Natural killer cell (primary cell): ENCODE results near the gene ACR. TPM values are rescaled to one million over a fixed set of nuclear protein-coding genes. Genes with fewer than 3 reads are reported as not detected.

Source experiments
- ATAC-seq, 3 donors: fragments of 150-1000 bp in 2 of 3; fragments of 200-7000 bp in 1 of 3; cut with Tn5 transposase; 1 replicate in 1 of 3; 2 replicates in 2 of 3; pipeline ENCODE4 v1.10.0; 2021; ENCODE audit warnings: mild to moderate bottlenecking in 2 of 3, moderate library complexity in 2 of 3
- DNase-seq, 2 donors: peaks; one replicate each; pipeline versions ENCODE4 v3.0.0 to v3.0.0-alpha.2; 2013 to 2021; ENCODE audit warnings: mixed read lengths in 1 of 2
- H3K27ac ChIP-seq: one replicate; pipeline ENCODE4 v1.5.1; 2013; ENCODE audit warnings: mild to moderate bottlenecking, low read length
- H3K27me3 ChIP-seq: one replicate; pipeline ENCODE4 v1.6.1; 2013; ENCODE audit warnings: low read length; ENCODE audit not compliant: control insufficient read depth, insufficient read depth
- H3K36me3 ChIP-seq: one replicate; pipeline ENCODE4 v1.6.1; 2013; ENCODE audit warnings: low read length; ENCODE audit not compliant: control insufficient read depth, insufficient read depth
- H3K4me1 ChIP-seq: one replicate; pipeline ENCODE4 v1.6.1; 2013; ENCODE audit warnings: low read length; ENCODE audit not compliant: control insufficient read depth, insufficient read depth
- H3K4me3 ChIP-seq: one replicate; pipeline ENCODE4 v1.5.1; 2013; ENCODE audit warnings: low read length
- H3K9me3 ChIP-seq: one replicate; pipeline ENCODE4 v1.6.1; 2013; ENCODE audit warnings: low read length; ENCODE audit not compliant: control insufficient read depth, insufficient read depth
- H3K27ac Mint-ChIP-seq, 2 donors: one replicate each; pipeline ENCODE4 v1.8.0; 2022; ENCODE audit warnings: mild to moderate bottlenecking in 2 of 2, mixed read lengths in 2 of 2, moderate library complexity in 1 of 2
- H3K27me3 Mint-ChIP-seq, 2 donors: one replicate each; pipeline ENCODE4 v1.8.0; 2022; ENCODE audit warnings: low read depth in 2 of 2, mixed read lengths in 2 of 2
- H3K36me3 Mint-ChIP-seq: one replicate; pipeline ENCODE4 v1.8.0; 2022; ENCODE audit warnings: mixed read lengths
- H3K4me1 Mint-ChIP-seq, 2 donors: one replicate each; pipeline ENCODE4 v1.8.0; 2022; ENCODE audit warnings: mixed read lengths in 2 of 2
- H3K4me3 Mint-ChIP-seq: one replicate; pipeline ENCODE4 v1.8.0; 2022; ENCODE audit warnings: mild to moderate bottlenecking, moderate library complexity, mixed read lengths
- H3K9me3 Mint-ChIP-seq, 2 donors: one replicate each; pipeline ENCODE4 v1.8.0; 2022; ENCODE audit warnings: mixed read lengths in 2 of 2
- CTCF ChIP-seq: fragments of 200-600 bp; IDR thresholded peaks from one replicate; pipeline ENCODE4 v1.8.0; 2022; ENCODE audit warnings: antibody characterized with exemption
- WGBS: methylation state at CpG from one replicate; pipeline ENCODE4 v1.1.7; 2013; ENCODE audit warnings: missing lambda C conversion rate; ENCODE audit not compliant: insufficient coverage; 5-methylcytosine and 5-hydroxymethylcytosine counted together
- intact Hi-C: fragments of 100-400 bp; cut with micrococcal nuclease; formaldehyde crosslinking; loops from one replicate; pipeline ENCODE4 v1.14.2; 2022
- total RNA-seq, 4 donors: library from RNA; stranded (reverse); fragments of 120-200 nt in 1 of 4; gene quantifications; one replicate each; pipeline versions ENCODE4 v1.2.3 to v1.2.4, GENCODE V29; 2013 to 2022

ACR gene
- total RNA-seq, 3 donors from 2014 or later (not counting 1 experiment from before 2014, with no cell fraction given), result not detected

GRCh38 chr22:50712341-50713007, 25.5 kb upstream of the ACR start:
- H3K36me3 ChIP-seq, result no peaks in the 10 kb centered on the region
- no peak for TF ChIP-seq CTCF
- H3K27ac ChIP-seq, result no peak overlapping the region
- no peaks in the 10 kb centered on the region for H3K4me1 ChIP-seq
- Mint-ChIP-seq H3K27ac (no peak overlapping the region), H3K27me3 (no peaks in the 10 kb centered on the region), H3K4me3 (no peak overlapping the region), H3K36me3 (no peaks in the 10 kb centered on the region), H3K4me1 (no peaks in the 10 kb centered on the region), H3K9me3 (no peaks in the 10 kb centered on the region)
- ATAC-seq (no peak), DNase-seq (no peak)
- intact Hi-C loops, result no loop called here
- H3K27me3 ChIP-seq, result no peaks in the 10 kb centered on the region
- WGBS, result 78% methylated on average over 9 of the region's 9 CpGs
- no peak overlapping the region for H3K4me3 ChIP-seq
- no peaks in the 10 kb centered on the region for H3K9me3 ChIP-seq

- H3K36me3 Mint-ChIP-seq, result no peaks in the 10 kb centered on the region
- H3K9me3 Mint-ChIP-seq, result no peaks in the 10 kb centered on the region
- Histone ChIP-seq H3K4me3 (no peak overlapping the region), H3K4me1 (no peaks in the 10 kb centered on the region), H3K27ac (no peak overlapping the region), H3K36me3 (no peaks in the 10 kb centered on the region), H3K27me3 (no peaks in the 10 kb centered on the region), H3K9me3 (no peaks in the 10 kb centered on the region)
- ATAC-seq (no peak), DNase-seq (no peak)
- WGBS, result 86% methylated on average over 9 of the region's 13 CpGs
- H3K27ac Mint-ChIP-seq, result no peak overlapping the region
- TF ChIP-seq CTCF, result no peak
- H3K27me3 Mint-ChIP-seq, result no peaks in the 10 kb centered on the region
- intact Hi-C loops, result no loop called here
- H3K4me3 Mint-ChIP-seq, result no peak overlapping the region
- no peaks in the 10 kb centered on the region for H3K4me1 Mint-ChIP-seq
Measured at GRCh38 chr22:50713008-50713385, 25.0 kb upstream of the ACR start.

- no peaks in the 10 kb centered on the region for H3K9me3 Mint-ChIP-seq
- H3K27me3 ChIP-seq, result no peaks in the 10 kb centered on the region
- H3K4me1 Mint-ChIP-seq, result no peaks in the 10 kb centered on the region
- no peaks in the 10 kb centered on the region for H3K9me3 ChIP-seq
- H3K4me3 Mint-ChIP-seq, result no peak overlapping the region
- no peak for DNase-seq
- no peak overlapping the region for H3K27ac ChIP-seq
- no peak overlapping the region for H3K4me3 ChIP-seq
- intact Hi-C loops, result no loop called here
- no peak overlapping the region for H3K27ac Mint-ChIP-seq
- 90% methylated on average over 5 of the region's 5 CpGs for WGBS
- no peaks in the 10 kb centered on the region for H3K36me3 Mint-ChIP-seq
- H3K27me3 Mint-ChIP-seq, result no peaks in the 10 kb centered on the region
- no peaks in the 10 kb centered on the region for H3K36me3 ChIP-seq
- ATAC-seq, result no peak
- H3K4me1 ChIP-seq, result no peaks in the 10 kb centered on the region
- no peak for TF ChIP-seq CTCF
Measured at GRCh38 chr22:50713571-50714056, 24.4 kb upstream of the ACR start.

GRCh38 chr22:50714150-50714549, 23.9 kb upstream of the ACR start:
- H3K4me1 Mint-ChIP-seq, result no peaks in the 10 kb centered on the region
- 93% methylated on average over 7 of the region's 7 CpGs for WGBS
- no peak for DNase-seq
- intact Hi-C loops, result no loop called here
- no peak for ATAC-seq
- Histone ChIP-seq H3K4me3 (no peak overlapping the region), H3K27me3 (no peaks in the 10 kb centered on the region), H3K36me3 (no peaks in the 10 kb centered on the region), H3K4me1 (no peaks in the 10 kb centered on the region), H3K27ac (no peak overlapping the region), H3K9me3 (no peaks in the 10 kb centered on the region)
- no peak overlapping the region for H3K27ac Mint-ChIP-seq
- TF ChIP-seq CTCF, result no peak
- no peak overlapping the region for H3K4me3 Mint-ChIP-seq
- no peaks in the 10 kb centered on the region for H3K36me3 Mint-ChIP-seq
- no peaks in the 10 kb centered on the region for H3K9me3 Mint-ChIP-seq
- no peaks in the 10 kb centered on the region for H3K27me3 Mint-ChIP-seq
